Brain microvascular endothelial cell (primary cell): Measurements from ENCODE around the gene FCGR2B.

Source experiments
- DNase-seq: peaks from one replicate; pipeline ENCODE4 v3.0.0-alpha.2; 2020
- H3K27ac ChIP-seq: fragments of 250-450 bp; sonication (Bioruptor Pico); 2 replicates; pipeline ENCODE4 v1.5.1; 2020; ENCODE audit warnings: mild to moderate bottlenecking, moderate library complexity
- H3K27me3 ChIP-seq: fragments of 250-450 bp; sonication (Bioruptor Pico); replicated peaks from 2 replicates; pipeline ENCODE4 v1.5.1; 2020; ENCODE audit warnings: mild to moderate bottlenecking
- H3K36me3 ChIP-seq: fragments of 250-450 bp; sonication (Bioruptor Pico); replicated peaks from 2 replicates; pipeline ENCODE4 v1.5.1; 2020; ENCODE audit warnings: mild to moderate bottlenecking
- H3K4me3 ChIP-seq: 2 replicates; pipeline ENCODE4 v1.5.1; 2011; ENCODE audit warnings: low read depth, mild to moderate bottlenecking, control low read depth, low read length, moderate library complexity
- in situ Hi-C: cut with HindIII; loops from 2 replicates; pipeline ENCODE4 v1.10.0; 2017; ENCODE audit warnings: low sequenced_read_pairs, low pct_ligation_motif_present
- TF ChIP-seq, protein P1 (sequence below): IDR thresholded peaks from 2 replicates; pipeline ENCODE4 v1.5.1; 2011; ENCODE audit warnings: low read depth, mild to moderate bottlenecking, moderate library complexity, low read length, control low read depth, inconsistent platforms; ENCODE audit errors: missing control alignments

Gene FCGR2B

GRCh38 chr1:161702250-161702649 lies 39.3 kb downstream of the FCGR2B start:
- Histone ChIP-seq H3K27me3 (no peaks in the 10 kb centered on the region), H3K4me3 (no peak overlapping the region), H3K27ac (no peak overlapping the region), H3K36me3 (no peaks in the 10 kb centered on the region)
- DNase-seq = no peak
- in situ Hi-C loops = no loop called here
- TF ChIP-seq, protein P1, sequence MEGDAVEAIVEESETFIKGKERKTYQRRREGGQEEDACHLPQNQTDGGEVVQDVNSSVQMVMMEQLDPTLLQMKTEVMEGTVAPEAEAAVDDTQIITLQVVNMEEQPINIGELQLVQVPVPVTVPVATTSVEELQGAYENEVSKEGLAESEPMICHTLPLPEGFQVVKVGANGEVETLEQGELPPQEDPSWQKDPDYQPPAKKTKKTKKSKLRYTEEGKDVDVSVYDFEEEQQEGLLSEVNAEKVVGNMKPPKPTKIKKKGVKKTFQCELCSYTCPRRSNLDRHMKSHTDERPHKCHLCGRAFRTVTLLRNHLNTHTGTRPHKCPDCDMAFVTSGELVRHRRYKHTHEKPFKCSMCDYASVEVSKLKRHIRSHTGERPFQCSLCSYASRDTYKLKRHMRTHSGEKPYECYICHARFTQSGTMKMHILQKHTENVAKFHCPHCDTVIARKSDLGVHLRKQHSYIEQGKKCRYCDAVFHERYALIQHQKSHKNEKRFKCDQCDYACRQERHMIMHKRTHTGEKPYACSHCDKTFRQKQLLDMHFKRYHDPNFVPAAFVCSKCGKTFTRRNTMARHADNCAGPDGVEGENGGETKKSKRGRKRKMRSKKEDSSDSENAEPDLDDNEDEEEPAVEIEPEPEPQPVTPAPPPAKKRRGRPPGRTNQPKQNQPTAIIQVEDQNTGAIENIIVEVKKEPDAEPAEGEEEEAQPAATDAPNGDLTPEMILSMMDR = no peak

DNA sequence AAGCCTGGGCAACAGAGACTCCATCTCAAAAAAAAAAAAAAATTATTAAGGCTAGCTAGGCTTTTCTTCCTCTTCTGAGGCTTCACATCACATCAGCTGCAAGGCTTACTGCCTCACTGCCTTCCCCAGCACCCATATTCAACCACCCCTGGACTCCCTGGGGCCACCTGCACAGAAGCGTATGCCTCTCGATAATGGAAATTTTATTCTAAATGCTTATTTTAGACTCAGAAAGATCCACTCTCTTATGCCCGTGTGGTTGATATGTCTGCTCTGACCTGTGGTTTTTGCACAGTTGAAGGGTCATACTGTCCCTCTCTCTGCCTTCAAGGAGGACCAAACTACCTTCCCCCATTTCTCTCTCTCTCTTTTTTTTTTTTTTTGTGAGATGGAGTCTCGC lies 42.6 kb downstream of the FCGR2B start:
- no peak for DNase-seq
- H3K27me3 ChIP-seq = no peaks in the 10 kb centered on the region

DNA sequence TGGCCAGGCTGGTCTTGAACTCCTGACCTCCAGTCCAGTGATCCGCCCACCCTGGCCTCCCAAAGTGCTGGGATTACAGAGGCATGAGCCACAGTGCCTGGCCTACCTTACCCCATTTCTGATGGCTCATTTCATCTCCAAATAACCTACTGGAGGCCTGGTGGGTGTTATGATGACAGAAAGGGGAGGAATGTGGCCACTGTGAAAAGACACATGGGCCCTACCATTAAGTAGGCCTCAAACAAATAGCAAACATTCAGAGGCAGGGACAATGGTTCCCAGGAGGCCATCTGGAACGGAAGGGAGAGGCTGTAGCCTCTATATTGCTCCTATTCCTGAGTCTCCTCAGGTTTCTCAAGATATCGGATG lies 43.2 kb downstream of the FCGR2B start:
- TF ChIP-seq, protein P1 = no peak
- H3K36me3 ChIP-seq = no peaks in the 10 kb centered on the region
- H3K27me3 ChIP-seq = no peaks in the 10 kb centered on the region
- in situ Hi-C loops = no loop called here
- H3K27ac ChIP-seq = peak overlapping the region; percentile 94
- peak; percentile 56 for DNase-seq
- no peak overlapping the region for H3K4me3 ChIP-seq

More for the DNA sequence above, 42.6 kb downstream of the FCGR2B start:
- H3K27ac ChIP-seq = no peak overlapping the region
- in situ Hi-C loops = no loop called here
- TF ChIP-seq, protein P1 = no peak
- H3K36me3 ChIP-seq = no peaks in the 10 kb centered on the region
- no peak overlapping the region for H3K4me3 ChIP-seq

- TF ChIP-seq, protein P1 = no peak
- in situ Hi-C loops = no loop called here
- Histone ChIP-seq H3K27ac (peak within 1 kb of the TSS; percentile 94), H3K36me3 (no peaks in the 10 kb centered on the region), H3K4me3 (no peak within 1 kb of the TSS), H3K27me3 (no peaks in the 10 kb centered on the region)
- peak; percentile 95 for DNase-seq
Observed at GRCh38 chr1:161706482-161707347, 43.8 kb downstream of the FCGR2B start, which contains the start of gene FCRLA. Gene FCRLA (plus strand): TSS chr1:161707229. CDS start chr1:161707265, 36 bp downstream.

- Histone ChIP-seq H3K36me3 (no peaks in the 10 kb centered on the region), H3K4me3 (no peak overlapping the region), H3K27me3 (no peaks in the 10 kb centered on the region), H3K27ac (no peak overlapping the region)
- no peak for DNase-seq
- TF ChIP-seq, protein P1 = no peak
- in situ Hi-C loops = no loop called here
Observed at GRCh38 chr1:161707503-161707902, 44.6 kb downstream of the FCGR2B start.
